ENCODE data around the gene SPIRE2. TPM values are rescaled to one million over a fixed set of nuclear protein-coding genes. Genes with fewer than 3 reads are reported as not detected.

The SPIRE2 gene
- total RNA-seq, 1 experiment from 2014 or later: 2.3 TPM

DNA sequence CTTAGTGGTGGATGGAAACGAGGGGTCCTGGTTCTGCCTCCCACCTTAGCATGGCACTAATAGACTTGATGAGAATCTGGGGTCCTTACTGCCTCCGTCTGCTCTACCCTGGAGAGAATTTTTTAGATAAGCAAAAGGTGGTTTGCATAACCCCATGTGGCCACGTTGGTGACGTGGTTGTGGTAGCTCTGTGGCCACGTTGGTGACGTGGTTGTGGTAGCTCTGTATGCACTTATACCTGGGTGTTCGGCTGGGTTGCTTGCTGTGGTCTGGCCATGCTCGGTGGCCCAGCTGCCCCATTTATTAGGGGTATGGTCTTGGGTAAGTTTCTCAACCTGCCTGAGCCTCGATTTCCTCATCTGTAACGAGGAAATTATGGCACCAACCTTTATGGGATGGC lies 13.0 kb downstream of the SPIRE2 start:
- no peak for DNase-seq (ENCODE audit: low read depth)

DNA sequence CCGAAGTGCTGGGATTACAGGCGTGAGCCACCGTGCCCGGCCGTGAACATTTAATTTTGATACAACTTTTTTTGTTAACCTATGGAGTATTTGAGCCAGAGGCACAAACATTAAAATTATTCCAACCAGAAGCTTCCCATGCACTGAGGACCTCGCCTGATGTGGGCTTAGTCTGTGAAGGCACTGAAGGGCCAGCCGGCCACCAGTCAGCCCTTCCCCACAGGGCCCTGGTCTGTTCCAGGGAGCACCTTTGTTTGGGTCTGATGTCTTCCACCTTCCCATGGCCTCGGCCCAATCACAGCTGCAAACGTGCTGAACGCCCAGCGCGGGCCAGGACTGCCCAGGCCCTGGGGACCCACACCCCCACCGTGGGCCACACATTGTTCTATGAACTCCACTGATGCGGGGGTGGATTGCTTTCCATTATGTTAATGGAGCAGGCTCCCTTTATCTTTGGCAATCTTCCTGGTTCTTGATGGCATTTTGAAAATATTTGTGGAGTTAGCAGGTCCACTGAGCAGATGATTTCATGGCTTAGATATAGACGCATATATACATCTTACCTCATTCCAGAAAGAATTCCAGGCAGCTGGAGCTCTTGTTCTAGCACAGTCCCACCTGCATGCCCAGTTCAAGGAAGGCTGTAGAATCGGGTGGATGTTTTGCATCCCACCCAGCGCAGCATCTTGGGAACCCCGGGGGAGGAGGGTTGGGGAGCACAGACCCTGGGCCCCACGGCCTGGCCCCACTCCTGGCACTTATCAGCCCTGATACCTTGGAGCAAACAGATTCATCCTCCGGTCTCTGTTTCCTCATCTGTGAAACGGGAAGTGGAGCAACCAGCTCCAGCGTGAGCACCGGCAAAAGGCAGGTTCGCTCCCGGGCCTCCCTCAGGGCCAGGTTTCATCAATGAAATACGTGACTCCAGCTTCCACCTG lies 14.5 kb downstream of the SPIRE2 start:
- peak; percentile 85 for DNase-seq (ENCODE audit: low read depth)

DNA sequence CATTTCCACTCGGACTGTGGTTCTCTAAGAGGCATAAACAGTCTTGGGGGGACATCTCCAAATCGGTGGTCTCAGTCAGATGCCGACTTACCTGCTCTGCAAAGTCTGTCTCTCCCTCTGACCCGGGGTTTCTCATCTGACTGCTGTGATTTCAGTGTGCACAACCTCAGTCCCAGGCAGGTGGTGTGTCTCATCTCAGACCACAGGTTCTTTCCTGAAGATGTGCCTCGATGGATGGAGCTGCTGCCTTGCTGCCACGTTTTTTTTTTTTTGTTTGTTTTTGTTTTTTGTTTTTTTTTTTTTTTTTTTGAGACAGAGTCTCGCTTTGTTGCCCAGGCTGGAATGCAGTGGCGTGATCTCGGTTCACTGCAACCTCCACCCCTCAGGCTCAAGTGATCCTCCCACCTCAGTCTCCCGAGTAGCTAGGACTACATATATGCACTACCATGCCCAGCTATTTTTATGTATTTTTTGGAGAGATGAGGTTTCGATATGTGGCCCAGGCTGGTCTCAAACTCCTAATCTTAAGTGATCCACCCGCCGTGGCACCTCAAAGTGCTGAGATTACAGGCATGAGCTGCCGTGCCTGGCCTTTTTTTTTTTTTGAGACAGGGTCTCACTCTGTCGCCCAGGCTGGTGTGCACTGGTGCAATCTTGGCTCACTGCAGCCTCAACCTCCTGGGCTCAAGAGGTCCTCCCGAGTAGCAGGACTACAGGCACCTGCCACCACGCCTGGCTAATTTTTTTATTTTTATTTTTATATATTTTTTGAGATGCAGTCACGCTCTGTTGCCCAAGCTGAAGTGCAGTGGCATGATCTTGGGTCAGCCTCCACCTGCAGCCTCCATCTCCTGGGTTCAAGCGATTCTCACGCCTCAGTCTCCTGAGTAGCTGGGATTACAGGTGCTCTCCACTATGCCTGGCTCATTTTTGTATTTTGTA lies 15.4 kb downstream of the SPIRE2 start:
- DNase-seq (ENCODE audit: low read depth): no peak

DNA sequence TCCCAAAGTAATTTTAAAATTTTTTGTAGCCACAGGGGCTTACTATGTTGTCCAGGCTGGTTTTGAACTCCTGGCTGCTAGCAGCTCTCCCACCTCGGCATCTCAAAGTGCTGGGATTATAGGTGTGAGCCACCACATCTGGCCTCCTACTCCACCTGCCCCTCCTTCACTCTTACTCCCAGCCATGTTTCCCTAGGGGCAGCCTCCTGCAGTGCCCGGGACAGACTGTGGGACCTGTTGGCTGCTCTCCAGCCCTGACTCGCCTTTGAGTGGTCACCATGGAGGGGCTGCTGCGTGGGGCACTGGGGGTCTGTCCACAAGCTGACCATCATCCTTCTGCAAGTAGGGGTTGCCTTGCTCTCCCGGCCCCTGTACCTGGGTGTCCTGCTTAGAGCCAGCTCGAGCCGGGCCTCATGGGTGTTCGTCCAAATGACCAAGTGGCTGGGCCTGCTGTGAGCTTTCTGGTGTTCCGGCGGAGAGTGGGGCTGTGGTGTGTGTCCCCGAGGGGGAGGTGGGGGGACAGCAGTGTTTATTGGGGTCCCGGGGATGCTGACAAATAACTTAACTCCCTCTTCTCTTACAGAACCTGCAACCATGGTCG lies 16.6 kb downstream of the SPIRE2 start:
- no peak for DNase-seq (ENCODE audit: low read depth)

DNA sequence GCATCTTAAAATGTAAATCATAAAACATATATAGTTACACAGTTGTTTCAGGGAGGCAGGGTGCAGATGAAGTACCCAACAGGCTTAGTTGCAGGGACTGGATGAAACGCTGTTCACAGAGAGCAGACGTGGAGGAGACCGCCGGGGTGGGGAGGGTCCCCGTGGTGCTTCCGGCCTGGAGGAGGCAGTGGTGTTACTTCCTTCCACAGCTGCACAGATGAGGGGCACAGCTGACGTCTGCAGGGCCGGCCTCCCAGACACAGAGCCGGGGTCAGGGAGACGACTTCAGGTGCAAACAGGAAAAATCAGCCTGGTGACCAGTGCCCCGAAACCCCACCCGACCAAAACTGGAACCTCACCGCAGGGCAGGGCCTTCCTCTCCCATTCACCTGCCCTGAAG lies 17.1 kb downstream of the SPIRE2 start:
- no peak for DNase-seq (ENCODE audit: low read depth)

DNA sequence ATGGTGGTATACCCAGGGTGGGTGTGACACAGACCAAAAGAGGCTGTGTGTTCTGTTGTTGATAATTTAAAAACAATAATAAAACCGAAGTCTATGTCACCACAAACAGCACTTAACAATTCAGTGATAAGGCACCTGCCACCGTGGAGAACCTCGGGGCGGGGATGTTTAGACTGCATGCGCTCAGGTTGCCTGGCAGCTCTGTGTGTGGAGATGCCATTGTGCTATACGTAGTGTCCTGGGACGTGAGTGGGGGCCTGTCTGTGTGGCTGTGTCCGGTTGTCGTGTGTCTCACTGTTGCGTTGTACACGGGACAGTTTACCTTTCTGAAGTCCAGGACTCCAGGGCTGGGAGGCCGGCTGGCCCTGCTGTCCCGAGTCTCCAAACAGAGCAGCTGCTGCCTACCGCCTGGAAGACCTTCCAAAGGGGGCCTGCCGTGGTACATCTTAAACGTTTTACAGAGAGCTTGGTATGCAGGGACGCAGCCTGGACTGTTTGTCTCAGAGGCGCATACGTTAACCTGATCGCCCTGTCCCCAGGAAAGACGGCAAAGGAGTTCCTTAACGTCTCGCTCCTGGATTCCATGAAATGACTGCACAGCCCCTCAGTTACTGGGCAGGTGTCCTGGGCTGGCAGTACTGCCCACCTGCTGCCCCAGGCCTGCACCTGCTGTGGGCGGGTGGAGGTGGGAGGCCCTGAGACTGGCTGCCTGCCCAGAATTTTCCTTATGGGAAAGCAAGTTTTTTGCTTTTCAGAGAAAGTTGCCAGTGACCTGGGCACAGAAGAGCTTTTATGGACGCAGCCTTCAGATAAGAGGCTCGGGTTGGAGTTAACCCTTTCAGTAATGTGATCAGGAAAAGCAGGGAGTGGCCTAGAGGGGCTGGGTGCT lies 19.0 kb downstream of the SPIRE2 start:
- DNase-seq (ENCODE audit: low read depth): no peak

DNA sequence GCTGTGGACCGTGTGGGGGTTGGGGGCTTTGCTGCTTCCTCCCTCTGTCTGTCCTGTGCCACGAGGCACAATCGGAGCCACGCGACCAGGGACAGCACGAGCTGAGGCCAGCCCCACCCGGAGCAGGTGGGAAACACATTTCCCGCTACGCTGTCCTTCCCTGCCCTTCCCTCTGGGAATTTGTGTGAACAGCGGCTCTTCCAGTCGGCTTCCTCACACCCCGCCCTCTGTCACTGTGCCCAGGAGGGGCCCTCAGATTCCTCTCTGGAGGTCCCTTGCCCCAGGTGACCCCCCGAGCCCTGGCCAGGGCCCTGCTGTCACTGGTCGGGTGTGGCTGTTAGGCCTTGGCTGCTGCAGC lies 19.6 kb downstream of the SPIRE2 start:
- no peak for DNase-seq (ENCODE audit: low read depth)

DNA sequence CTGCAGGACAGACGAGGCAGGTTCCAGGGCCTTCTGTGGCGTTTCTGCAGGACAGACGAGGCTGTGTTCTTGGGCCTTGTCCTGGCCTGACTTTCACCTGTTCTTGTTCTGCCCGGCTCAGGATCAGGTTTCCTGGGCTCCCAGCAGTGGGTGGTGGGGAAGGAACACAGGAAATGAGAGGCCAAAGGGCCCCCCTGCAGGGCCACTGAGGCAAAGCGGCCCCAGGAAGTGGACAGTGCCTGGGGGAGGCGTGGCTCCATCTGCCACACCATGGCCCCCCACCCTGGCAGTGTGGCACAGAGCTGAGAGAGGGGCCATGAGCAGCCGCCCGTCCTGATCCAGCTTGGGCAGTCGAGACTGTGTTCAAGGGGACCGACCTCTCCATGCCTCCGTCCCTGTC lies 20.7 kb downstream of the SPIRE2 start:
- DNase-seq (ENCODE audit: low read depth): no peak

DNA sequence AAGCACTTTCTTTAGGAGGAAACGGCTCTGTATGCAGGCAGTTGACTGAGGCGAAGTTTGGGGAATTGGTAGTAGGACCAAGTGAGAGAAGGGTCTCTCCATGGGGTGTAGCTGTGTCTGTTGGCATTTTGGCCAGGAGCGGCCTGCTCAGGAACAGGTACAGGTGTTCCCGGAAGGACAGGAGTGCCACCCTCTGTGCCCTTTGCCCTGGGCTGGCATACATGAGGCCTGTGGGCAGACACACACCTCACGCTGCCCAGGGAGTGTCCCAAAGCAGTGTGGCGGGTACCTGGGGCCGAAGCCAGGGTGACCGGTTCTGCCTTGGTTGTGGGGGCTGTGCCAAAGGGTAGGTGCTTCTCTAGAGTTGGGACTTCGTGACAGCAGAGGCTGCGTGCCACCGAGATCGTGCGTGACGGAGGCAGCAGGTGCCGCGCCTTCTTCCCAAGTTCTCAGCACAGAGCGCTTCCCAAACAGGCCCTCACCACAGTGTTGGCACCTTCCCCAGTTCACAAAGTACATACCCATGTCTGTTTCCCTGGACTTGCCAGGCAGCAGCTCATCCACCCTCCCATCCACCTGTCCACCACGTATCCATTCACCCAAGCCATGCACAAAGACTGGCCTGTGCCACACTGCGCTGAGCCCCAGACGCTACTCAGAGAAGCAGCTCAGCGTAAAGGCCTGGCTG lies 25.2 kb downstream of the SPIRE2 start:
- no peak for DNase-seq (ENCODE audit: low read depth)

DNA sequence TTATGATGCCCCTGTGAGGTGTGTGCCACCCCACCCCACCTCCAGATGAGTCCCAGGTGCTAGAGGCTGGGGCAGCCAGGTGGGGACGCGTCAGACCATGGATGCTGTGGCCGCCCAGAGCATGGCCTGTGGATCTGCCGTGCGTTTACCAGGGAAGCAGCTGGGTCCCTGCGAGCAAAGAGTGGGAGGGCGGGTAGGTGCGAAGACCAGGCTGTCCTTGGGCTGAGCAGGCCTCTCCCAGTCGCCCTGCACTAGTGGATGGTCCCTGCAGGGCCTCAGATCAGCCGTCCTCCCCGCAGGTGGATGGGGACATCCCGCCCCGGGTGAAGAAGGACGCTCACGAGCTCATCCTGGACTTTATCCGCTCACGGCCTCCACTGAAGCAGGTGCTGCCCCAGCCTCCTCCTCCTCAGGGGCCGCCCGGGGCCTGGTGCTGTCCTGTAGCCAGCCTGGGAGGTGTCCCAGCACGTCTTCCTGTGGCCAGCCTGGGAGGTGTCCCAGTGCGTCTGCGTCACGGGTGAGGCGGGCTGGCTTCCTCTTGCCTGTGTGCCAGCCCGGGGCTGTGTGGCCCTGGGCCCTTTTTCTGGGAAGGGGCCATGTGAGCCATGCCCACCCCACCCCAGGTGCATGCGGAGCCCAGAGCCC lies 27.1 kb downstream of the SPIRE2 start:
- DNase-seq (ENCODE audit: low read depth): no peak

DNA sequence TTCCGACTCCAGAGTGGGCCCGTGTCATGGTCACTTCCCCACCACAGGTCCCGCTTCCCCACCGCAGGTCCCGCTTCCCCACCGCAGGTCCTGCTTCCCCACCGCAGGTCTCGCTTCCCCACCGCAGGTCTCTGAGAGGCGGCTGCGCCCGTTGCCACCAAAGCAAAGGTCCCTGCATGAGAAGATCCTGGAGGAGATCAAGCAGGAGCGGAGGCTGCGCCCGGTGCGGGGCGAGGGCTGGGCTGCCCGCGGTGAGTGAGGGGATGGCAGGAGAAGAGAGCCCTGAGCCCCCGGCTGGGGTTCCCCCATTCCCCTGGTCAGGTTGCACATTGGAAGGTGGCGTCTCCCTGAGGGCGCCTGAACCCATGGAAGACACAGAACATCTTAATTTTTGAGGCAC lies 27.7 kb downstream of the SPIRE2 start:
- no peak for DNase-seq (ENCODE audit: low read depth)

DNA sequence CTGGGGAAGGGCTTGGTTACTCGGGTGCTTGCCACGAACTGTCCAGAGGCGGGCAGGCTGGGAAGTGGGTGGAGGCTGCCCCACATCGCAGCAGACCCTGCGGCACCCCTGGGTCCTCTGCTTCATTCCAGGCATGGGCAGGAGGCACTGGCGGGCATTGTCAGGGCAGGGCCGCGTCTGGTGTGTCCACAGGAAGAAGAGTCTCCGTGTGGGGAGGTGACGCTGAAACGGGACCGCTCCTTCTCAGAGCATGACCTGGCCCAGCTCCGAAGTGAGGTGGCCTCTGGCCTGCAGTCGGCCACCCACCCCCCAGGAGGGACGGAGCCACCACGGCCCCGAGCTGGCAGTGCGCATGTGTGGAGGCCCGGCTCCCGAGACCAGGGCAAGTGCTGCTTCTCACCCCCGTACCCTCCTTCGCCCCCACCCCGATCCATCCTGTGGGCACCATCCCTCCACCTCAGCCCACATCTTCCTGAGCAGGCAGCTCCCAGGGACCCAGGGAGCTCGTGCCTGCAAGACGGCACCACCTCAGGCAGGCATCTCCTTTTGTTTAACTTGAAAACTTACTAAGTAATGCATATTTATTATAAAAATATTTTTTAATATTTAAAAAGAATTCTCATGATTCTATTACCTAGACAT lies 30.8 kb downstream of the SPIRE2 start:
- no peak for DNase-seq (ENCODE audit: low read depth)

DNA sequence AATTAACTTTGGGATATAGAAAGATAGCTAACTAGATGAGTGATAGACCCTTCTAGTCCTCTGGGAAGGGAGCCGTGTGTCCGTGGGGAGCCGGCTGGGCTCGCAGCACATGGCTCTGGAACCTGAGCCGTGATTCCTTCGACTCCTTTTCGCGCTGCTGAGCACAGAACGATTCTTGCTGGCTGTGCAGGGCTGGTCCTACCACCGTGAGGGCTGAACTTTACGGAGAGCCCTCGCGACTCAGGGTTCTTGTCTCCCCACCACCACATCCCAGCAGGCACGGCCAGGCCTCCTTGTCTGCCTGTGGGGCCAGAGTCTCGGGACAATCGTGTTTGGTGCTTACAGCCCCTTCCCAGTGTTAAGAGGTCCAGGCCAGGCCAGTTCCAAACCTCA lies 31.3 kb downstream of the SPIRE2 start:
- DNase-seq (ENCODE audit: low read depth): no peak

DNA sequence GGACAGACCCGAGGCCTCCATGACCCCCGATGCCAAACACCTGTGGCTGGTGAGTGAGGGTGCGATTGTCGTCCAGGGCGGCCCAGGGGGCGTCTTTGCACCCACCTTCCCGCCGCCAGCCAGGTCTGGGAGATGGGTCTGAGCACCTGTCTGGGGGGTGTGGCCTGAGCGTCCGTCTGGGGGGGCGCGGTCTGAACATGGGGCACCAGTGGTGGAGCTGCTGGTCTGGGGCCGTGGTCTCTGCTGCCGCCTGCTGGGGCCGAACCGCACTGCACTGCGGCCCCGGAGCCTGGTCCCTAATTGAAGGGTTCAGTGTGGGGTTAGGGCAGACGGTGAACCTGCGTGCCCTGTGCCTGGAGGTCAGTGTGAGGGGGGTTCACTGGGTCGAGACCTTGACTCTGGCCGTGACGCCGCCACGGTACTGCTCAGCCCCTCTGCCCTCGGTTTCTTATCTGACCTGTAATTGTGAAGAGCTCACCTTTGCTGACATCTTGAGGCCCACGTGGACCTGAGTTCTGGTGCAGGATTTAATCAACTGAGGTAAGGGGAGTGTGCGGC lies 32.6 kb downstream of the SPIRE2 start:
- peak; percentile 43 for DNase-seq (ENCODE audit: low read depth)

DNA sequence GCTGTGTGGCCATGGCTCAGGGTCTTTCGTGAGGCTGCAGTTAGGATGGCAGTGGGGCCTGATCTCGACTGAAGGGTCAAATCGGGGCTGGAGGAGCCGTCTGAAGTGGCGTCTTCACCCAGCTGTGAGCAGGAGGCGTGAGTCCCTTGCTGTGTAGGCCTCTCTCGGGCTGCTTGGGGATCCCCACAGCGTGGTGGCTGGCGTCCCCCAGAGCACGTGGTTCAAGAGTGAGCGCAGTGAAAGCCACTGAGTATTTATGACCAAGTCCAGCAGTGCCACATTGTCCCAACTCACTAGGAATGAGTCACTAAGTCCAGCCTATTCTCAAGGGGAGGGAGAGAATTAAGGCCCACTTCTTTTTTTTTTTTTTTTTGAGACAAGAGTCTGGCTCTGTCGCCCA lies 33.4 kb downstream of the SPIRE2 start:
- peak; percentile 14 for DNase-seq (ENCODE audit: low read depth)

DNA sequence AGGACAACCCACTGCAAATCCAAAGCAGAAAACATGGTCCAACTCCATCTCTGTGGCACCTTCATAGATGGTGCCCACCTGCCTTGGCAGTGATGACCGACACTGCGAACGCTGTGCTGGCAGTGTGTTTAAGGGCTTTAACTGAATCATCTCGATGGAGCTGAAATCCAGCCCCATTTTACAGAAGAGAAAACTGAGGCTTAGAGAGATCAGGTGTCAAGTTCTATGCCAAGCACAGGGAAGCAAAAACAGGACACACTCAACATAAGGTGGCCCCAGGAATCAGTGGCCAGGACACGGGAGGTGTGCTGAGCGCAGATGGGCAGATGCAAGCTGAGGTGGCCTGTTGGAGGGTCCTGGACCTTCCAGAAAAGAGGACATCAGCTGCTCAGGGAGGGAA lies 34.5 kb downstream of the SPIRE2 start:
- no peak for DNase-seq (ENCODE audit: low read depth)

DNA sequence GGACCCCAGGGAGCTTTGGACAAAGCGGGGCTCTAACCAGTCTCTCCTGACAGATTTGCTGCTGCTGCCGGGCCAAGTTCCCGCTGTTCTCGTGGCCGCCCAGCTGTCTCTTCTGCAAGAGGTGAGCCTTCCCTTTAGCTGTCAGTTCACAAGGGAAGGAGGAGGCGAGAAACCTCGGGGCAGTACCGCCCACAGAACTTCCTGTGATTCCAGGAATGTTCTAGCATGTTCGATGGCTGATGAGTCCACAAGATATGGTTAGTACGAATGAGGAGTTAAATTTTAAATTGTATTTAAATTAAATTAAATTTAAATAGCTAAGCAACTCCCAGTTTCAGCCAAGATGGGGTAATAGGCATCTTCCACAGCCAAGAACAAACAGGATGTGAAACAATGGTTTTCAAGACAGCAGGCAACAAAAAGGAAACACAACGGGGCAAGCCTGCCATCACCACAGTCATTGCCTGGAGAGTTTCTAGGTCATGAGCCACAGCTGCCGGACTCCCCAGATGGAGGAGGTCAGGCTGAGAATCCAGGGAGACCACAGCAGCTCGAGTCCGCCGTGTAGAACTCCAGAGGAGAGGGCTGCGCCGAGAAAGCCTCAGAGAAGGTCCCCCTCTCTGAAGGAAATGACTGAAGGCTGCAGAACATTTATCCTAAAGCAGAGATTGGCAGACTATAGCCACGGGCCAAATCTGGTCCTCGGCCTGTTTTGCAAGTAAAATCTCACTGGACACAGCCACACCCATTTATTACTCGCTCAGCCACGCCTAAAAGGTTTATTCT lies 35.7 kb downstream of the SPIRE2 start:
- peak; percentile 34 for DNase-seq (ENCODE audit: low read depth)

DNA sequence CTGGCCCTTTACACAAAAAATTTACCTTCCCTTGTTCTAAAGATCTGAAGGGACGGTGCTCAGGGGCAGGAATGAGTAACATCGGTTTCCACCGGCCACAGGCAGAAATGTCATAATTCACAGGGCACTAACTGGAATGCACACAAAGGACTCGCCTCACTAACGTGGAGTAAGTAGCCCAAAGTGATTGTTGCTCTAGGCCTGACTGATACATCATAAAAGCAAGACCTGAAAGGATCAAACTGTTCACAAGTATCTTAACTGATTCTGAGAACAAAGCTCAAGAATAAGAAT lies 36.2 kb downstream of the SPIRE2 start:
- peak; percentile 57 for DNase-seq (ENCODE audit: low read depth)

DNA sequence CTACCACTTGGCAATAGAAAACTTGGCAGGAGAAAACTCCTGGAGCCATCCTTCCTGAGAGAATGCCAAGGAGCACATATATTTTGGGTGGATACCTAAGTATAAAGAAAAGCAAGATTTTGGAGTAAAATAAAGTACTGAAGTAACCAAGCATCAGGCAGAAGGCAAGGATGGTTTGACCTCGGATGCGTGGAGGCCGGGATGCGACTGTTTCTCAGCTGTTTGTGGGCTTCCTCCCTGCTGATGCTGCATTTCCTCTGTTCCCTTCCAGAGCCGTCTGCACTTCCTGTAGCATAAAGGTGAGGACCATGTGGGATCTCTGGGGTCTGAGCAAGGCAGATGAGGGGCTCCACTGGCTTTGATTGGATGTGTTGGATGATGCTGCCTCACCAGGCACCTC lies 39.6 kb downstream of the SPIRE2 start:
- DNase-seq (ENCODE audit: low read depth): no peak
